OCI-LY1 (cell line): ENCODE results near the gene RAX2.

Source experiments
- H2AFZ ChIP-seq: fragments of 200-600 bp; sonication (generic), shearing (Covaris generic); 2 replicates; pipeline ENCODE4 v1.6.0; 2014; ENCODE audit warnings: antibody characterized with exemption, mild to moderate bottlenecking, low read length
- H3F3A ChIP-seq: fragments of 200-600 bp; sonication (generic), shearing (Covaris generic); 2 replicates; pipeline ENCODE4 v1.6.0; 2014; ENCODE audit warnings: mild to moderate bottlenecking, antibody characterized with exemption, low read length, moderate library complexity; ENCODE audit not compliant: insufficient read depth
- H3K27ac ChIP-seq: fragments of 200-600 bp; sonication (generic); 2 replicates; pipeline ENCODE4 v1.5.1; 2014; ENCODE audit warnings: low read length, mixed run types, mild to moderate bottlenecking, low read depth; ENCODE audit not compliant: poor library complexity, severe bottlenecking
- H3K27me3 ChIP-seq: fragments of 200-600 bp; sonication (generic); 2 replicates; pipeline ENCODE4 v1.6.0; 2014; ENCODE audit warnings: antibody characterized with exemption, mild to moderate bottlenecking, low read length, moderate library complexity; ENCODE audit not compliant: insufficient read depth
- H3K36me3 ChIP-seq: fragments of 200-600 bp; sonication (generic); 2 replicates; pipeline ENCODE4 v1.6.1; 2014; ENCODE audit warnings: mild to moderate bottlenecking, antibody characterized with exemption, low read length, moderate library complexity, mixed read lengths; ENCODE audit not compliant: insufficient read depth
- H3K4me1 ChIP-seq: fragments of 200-600 bp; sonication (generic); 2 replicates; pipeline ENCODE4 v1.5.1; 2014; ENCODE audit warnings: mild to moderate bottlenecking, low read length, moderate library complexity; ENCODE audit not compliant: insufficient read depth, severe bottlenecking
- H3K4me2 ChIP-seq: fragments of 200-600 bp; sonication (generic), shearing (Covaris generic); 2 replicates; pipeline ENCODE4 v1.6.1; 2014; ENCODE audit warnings: low read length
- H3K4me3 ChIP-seq: fragments of 200-600 bp; sonication (generic); 2 replicates; pipeline ENCODE4 v1.5.1; 2014; ENCODE audit warnings: low read length, low read depth, mild to moderate bottlenecking, mixed read lengths; ENCODE audit not compliant: poor library complexity, severe bottlenecking
- H3K79me2 ChIP-seq: fragments of 200-600 bp; shearing (Covaris generic); 2 replicates; pipeline ENCODE4 v1.6.1; 2016; ENCODE audit warnings: mixed run types, low read length, mixed read lengths; ENCODE audit not compliant: insufficient read depth
- H3K9ac ChIP-seq: fragments of 200-600 bp; sonication (generic), shearing (Covaris generic); 2 replicates; pipeline ENCODE4 v1.6.1; 2014; ENCODE audit warnings: mild to moderate bottlenecking, low read length, mixed read lengths
- H3K9me2 ChIP-seq: fragments of 200-600 bp; sonication (generic), shearing (Covaris generic); 2 replicates; pipeline ENCODE4 v1.6.1; 2014; ENCODE audit warnings: low read depth, mild to moderate bottlenecking, low read length, mixed read lengths
- H3K9me3 ChIP-seq: fragments of 200-600 bp; shearing (Covaris generic); 2 replicates; pipeline ENCODE4 v1.6.1; 2014; ENCODE audit warnings: low read length, mixed read lengths
- H4K20me1 ChIP-seq: fragments of 200-600 bp; sonication (generic), shearing (Covaris generic); 2 replicates; pipeline ENCODE4 v1.6.0; 2016; ENCODE audit warnings: mild to moderate bottlenecking, low read length; ENCODE audit not compliant: insufficient read depth
- CTCF ChIP-seq: fragments of 200-600 bp; sonication (generic), shearing (Covaris generic); IDR thresholded peaks from 2 replicates; pipeline ENCODE4 v1.5.1; 2017; ENCODE audit warnings: mild to moderate bottlenecking, antibody characterized with exemption, low read length, moderate library complexity, mixed read lengths
- EZH2 ChIP-seq: fragments of 200-600 bp; sonication (generic), shearing (Covaris generic); IDR thresholded peaks from 2 replicates; pipeline ENCODE4 v1.8.0; 2017; ENCODE audit warnings: borderline replicate concordance, mixed run types, mild to moderate bottlenecking, antibody characterized with exemption, low read length, moderate library complexity, mixed read lengths

RAX2 gene

GRCh38 chr19:3803986-3804385 is 32.0 kb upstream of the RAX2 start:
- no peaks in the 10 kb centered on the region for H3K9me2 ChIP-seq
- H3K4me3 ChIP-seq, result no peak overlapping the region
- no peaks in the 10 kb centered on the region for H4K20me1 ChIP-seq
- no peak overlapping the region for H2AFZ ChIP-seq
- no peak overlapping the region for H3K9ac ChIP-seq
- no peaks in the 10 kb centered on the region; the same call in 1 of the 2 replicates for H3K27me3 ChIP-seq
- H3F3A ChIP-seq, result no peaks in the 10 kb centered on the region
- no peaks in the 10 kb centered on the region for H3K9me3 ChIP-seq
- no peak overlapping the region for H3K27ac ChIP-seq
- H3K36me3 ChIP-seq, result no peaks in the 10 kb centered on the region
- no peaks in the 10 kb centered on the region for H3K79me2 ChIP-seq
- H3K4me1 ChIP-seq, result no peaks in the 10 kb centered on the region
- TF ChIP-seq EZH2 (no peak), CTCF (no peak)
- no peak overlapping the region for H3K4me2 ChIP-seq

- Histone ChIP-seq H3F3A (no peaks in the 10 kb centered on the region), H3K4me1 (no peaks in the 10 kb centered on the region), H2AFZ (no peak overlapping the region), H3K9ac (no peak overlapping the region), H3K4me2 (no peak overlapping the region), H3K9me3 (no peaks in the 10 kb centered on the region), H4K20me1 (no peaks in the 10 kb centered on the region), H3K27ac (no peak overlapping the region), H3K9me2 (no peaks in the 10 kb centered on the region), H3K79me2 (no peaks in the 10 kb centered on the region), H3K27me3 (no peaks in the 10 kb centered on the region; the same call in 1 of the 2 replicates), H3K36me3 (no peaks in the 10 kb centered on the region), H3K4me3 (no peak overlapping the region)
- TF ChIP-seq EZH2 (no peak), CTCF (no peak)
Measured at GRCh38 chr19:3803114-3803888, 31.3 kb upstream of the RAX2 start.

GRCh38 chr19:3801412-3802096 is 29.5 kb upstream of the RAX2 start:
- Histone ChIP-seq H3K79me2 (no peaks in the 10 kb centered on the region), H3K4me2 (no peak overlapping the region), H3K9ac (no peak overlapping the region), H3F3A (no peaks in the 10 kb centered on the region), H3K27ac (no peak overlapping the region), H3K27me3 (no peaks in the 10 kb centered on the region; the same call in 1 of the 2 replicates), H4K20me1 (no peaks in the 10 kb centered on the region), H3K9me2 (no peaks in the 10 kb centered on the region), H2AFZ (no peak overlapping the region), H3K9me3 (peaks cover 2% of the 10 kb centered on the region; the same call in 1 of the 2 replicates), H3K4me1 (no peaks in the 10 kb centered on the region), H3K36me3 (no peaks in the 10 kb centered on the region), H3K4me3 (no peak overlapping the region)
- TF ChIP-seq CTCF, result no peak
- TF ChIP-seq EZH2, result no peak
